ENCODE results near the gene HS3ST5. TPM values are rescaled to one million over a fixed set of nuclear protein-coding genes. Genes with fewer than 3 reads are reported as not detected.

The HS3ST5 gene
- total RNA-seq, 2 donors from 2014 or later: 0.05 to 0.16 TPM

GRCh38 chr6:114346451-114346850, 3.6 kb upstream of the HS3ST5 start:
- Histone ChIP-seq H3K36me3 (no peaks in the 10 kb centered on the region), H3K9me3 (no peaks in the 10 kb centered on the region), H3K4me3 (no peak overlapping the region), H3K9ac (ENCODE audit: low read depth in 2 of 2, low read length in 2 of 2) (no peak overlapping the region), H3K4me1 (no peaks in the 10 kb centered on the region), H3K27me3 (peaks cover 29% of the 10 kb centered on the region), H3K27ac (no peak overlapping the region)
- DNase-seq: no peak
- intact Hi-C loops (cut with DNase I): no loop called here
- TF ChIP-seq CTCF (IDR thresholded peaks at IDR 0.05): no peak

DNA sequence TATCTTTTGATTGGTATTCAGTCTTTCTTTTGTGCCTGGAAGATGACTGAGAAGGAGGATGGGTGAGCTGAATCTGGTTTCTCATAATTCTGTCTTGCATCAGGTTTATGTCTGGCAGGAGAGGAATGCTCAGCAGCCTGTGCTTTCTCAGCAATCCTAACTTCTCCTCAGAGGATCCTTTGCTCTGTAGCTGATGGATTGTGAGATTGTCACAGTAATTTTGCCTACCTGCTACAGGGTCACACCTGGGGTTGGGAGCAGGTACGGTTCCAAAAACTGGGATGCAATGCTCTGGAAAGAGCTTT, 2.1 kb upstream of the HS3ST5 start:
- Histone ChIP-seq H3K9me3 (no peaks in the 10 kb centered on the region), H3K27me3 (peaks cover 30% of the 10 kb centered on the region), H3K9ac (ENCODE audit: low read depth in 2 of 2, low read length in 2 of 2) (no peak overlapping the region), H3K36me3 (no peaks in the 10 kb centered on the region), H3K4me3 (no peak overlapping the region), H3K27ac (no peak overlapping the region), H3K4me1 (no peaks in the 10 kb centered on the region)
- no peak for TF ChIP-seq CTCF (IDR thresholded peaks at IDR 0.05)
- intact Hi-C loops (cut with DNase I): no loop called here
- no peak for DNase-seq

GRCh38 chr6:114344246-114344970, 1.6 kb upstream of the HS3ST5 start:
- intact Hi-C loops (cut with DNase I): no loop called here
- Histone ChIP-seq H3K27ac (no peak overlapping the region), H3K4me3 (no peak overlapping the region), H3K36me3 (no peaks in the 10 kb centered on the region), H3K9me3 (no peaks in the 10 kb centered on the region), H3K4me1 (no peaks in the 10 kb centered on the region), H3K9ac (ENCODE audit: low read depth in 2 of 2, low read length in 2 of 2) (no peak overlapping the region), H3K27me3 (peaks cover 30% of the 10 kb centered on the region)
- no peak for DNase-seq
- TF ChIP-seq CTCF (IDR thresholded peaks at IDR 0.05): no peak

DNA sequence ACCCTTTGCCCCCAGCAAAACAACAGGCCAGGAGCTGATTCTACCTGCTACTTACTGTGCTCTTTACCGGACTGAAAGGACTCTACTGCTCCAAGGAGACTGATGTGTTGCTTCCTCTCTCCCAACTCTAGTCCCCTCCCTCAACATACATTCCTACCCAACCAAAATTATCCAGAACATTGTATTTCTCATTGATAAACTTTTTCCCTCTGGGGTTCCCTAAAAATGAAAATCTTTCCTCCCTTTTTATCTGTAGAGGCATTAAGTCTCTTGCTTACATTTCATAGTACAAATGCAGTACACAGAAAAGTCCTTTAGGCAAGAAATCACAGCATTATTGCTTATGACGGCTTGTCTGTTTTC, 940 bp upstream of the HS3ST5 start:
- Histone ChIP-seq H3K9ac (ENCODE audit: low read depth in 2 of 2, low read length in 2 of 2) (no peak overlapping the region), H3K27me3 (peaks cover 30% of the 10 kb centered on the region), H3K4me3 (no peak overlapping the region), H3K36me3 (no peaks in the 10 kb centered on the region), H3K27ac (no peak overlapping the region), H3K9me3 (no peaks in the 10 kb centered on the region), H3K4me1 (no peaks in the 10 kb centered on the region)
- intact Hi-C loops (cut with DNase I): no loop called here
- TF ChIP-seq CTCF (IDR thresholded peaks at IDR 0.05): no peak
- no peak for DNase-seq

- Histone ChIP-seq H3K4me1 (no peaks in the 10 kb centered on the region), H3K27ac (no peak overlapping the region), H3K9me3 (no peaks in the 10 kb centered on the region), H3K36me3 (no peaks in the 10 kb centered on the region), H3K9ac (ENCODE audit: low read depth in 2 of 2, low read length in 2 of 2) (no peak overlapping the region), H3K4me3 (peak overlapping the region; percentile 50), H3K27me3 (peaks cover 30% of the 10 kb centered on the region)
- DNase-seq: peak; percentile 18
- intact Hi-C loops (cut with DNase I): no loop called here
- no peak for TF ChIP-seq CTCF (IDR thresholded peaks at IDR 0.05)
These were observed 567 bp downstream of the HS3ST5 start for GRCh38 chr6:114342086-114342825.

Measured in colonic mucosa (tissue), 4 donors.